DMS 273 (cell line): ENCODE results near the gene PROSER2.
"Not testable (repeated sequence)": the region's sequence is repeated elsewhere in the genome, so short reads cannot be mapped to it uniquely, and the experiment has no call there.

Experiments used
- DNase-seq: peaks from one replicate; lab custom pipeline; 2025; ENCODE audit not compliant: unreplicated experiment; lab: John Stamatoyannopoulos, UW

The PROSER2 gene

GRCh38 chr10:11835061-11835460 is 11.9 kb downstream of the PROSER2 start:
- no peak for DNase-seq

- no peak for DNase-seq
These were observed 12.5 kb downstream of the PROSER2 start for GRCh38 chr10:11835704-11836103.

- no peak for DNase-seq
These were observed 14.4 kb downstream of the PROSER2 start for GRCh38 chr10:11837372-11838161.

GRCh38 chr10:11838298-11838852 is 15.2 kb downstream of the PROSER2 start:
- no peak for DNase-seq

GRCh38 chr10:11841375-11841774 is 18.2 kb downstream of the PROSER2 start:
- no peak for DNase-seq

- DNase-seq: no peak
These were observed 19.3 kb downstream of the PROSER2 start for GRCh38 chr10:11842411-11842810.

- DNase-seq: no peak
These were observed 22.0 kb downstream of the PROSER2 start for GRCh38 chr10:11845113-11845512.

- no peak for DNase-seq
These were observed 23.4 kb downstream of the PROSER2 start for GRCh38 chr10:11846542-11846941.

GRCh38 chr10:11849277-11849676 is 26.1 kb downstream of the PROSER2 start:
- no peak for DNase-seq

- no peak for DNase-seq
These were observed 26.8 kb downstream of the PROSER2 start for GRCh38 chr10:11849911-11850310.

- no peak for DNase-seq
These were observed 28.8 kb downstream of the PROSER2 start for GRCh38 chr10:11851910-11852309.

- not testable (repeated sequence) for DNase-seq
These were observed 29.5 kb downstream of the PROSER2 start for GRCh38 chr10:11852637-11853036.

GRCh38 chr10:11853468-11853867 is 30.3 kb downstream of the PROSER2 start:
- DNase-seq: no peak

GRCh38 chr10:11854301-11854700 is 31.1 kb downstream of the PROSER2 start:
- DNase-seq: no peak

- no peak for DNase-seq
These were observed 32.9 kb downstream of the PROSER2 start for GRCh38 chr10:11856089-11856488.

- DNase-seq: no peak
These were observed 33.5 kb downstream of the PROSER2 start for GRCh38 chr10:11856678-11857077.

GRCh38 chr10:11858093-11858492 is 34.9 kb downstream of the PROSER2 start:
- no peak for DNase-seq

GRCh38 chr10:11861341-11861740 is 38.2 kb downstream of the PROSER2 start:
- no peak for DNase-seq

GRCh38 chr10:11861811-11862428 is 38.8 kb downstream of the PROSER2 start:
- DNase-seq: no peak

- DNase-seq: no peak
These were observed 40.4 kb downstream of the PROSER2 start for GRCh38 chr10:11863353-11864109.

GRCh38 chr10:11864727-11865126 is 41.6 kb downstream of the PROSER2 start:
- no peak for DNase-seq

GRCh38 chr10:11865561-11865960 is 42.4 kb downstream of the PROSER2 start:
- no peak for DNase-seq
